ENCODE results near the gene CCN6.

The CCN6 gene

GRCh38 chr6:112114577-112115223 lies 60.8 kb downstream of the CCN6 start:
- DNase-seq (ENCODE audit: low read depth, low spot score), result no peak

DNA sequence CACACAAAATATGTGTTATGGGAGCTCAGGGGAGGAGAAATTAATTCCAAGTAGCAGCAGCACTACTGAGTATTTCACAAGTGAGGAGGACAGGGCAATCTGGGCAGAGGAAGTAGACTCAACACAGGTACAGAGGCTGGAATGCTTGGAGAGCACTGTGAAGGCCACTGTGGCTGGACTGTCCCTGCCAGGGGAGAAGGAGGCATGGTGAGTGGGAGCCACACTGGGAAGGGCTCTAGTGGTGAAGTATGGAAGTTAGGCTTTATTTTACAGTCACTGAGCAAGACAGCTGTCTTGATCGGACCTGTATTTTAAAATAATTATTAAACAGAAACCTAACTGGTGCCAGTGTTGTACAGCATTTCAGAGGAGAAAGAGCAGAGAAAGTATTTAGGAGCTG lies 62.3 kb downstream of the CCN6 start:
- DNase-seq (ENCODE audit: low read depth, low spot score), result no peak

DNA sequence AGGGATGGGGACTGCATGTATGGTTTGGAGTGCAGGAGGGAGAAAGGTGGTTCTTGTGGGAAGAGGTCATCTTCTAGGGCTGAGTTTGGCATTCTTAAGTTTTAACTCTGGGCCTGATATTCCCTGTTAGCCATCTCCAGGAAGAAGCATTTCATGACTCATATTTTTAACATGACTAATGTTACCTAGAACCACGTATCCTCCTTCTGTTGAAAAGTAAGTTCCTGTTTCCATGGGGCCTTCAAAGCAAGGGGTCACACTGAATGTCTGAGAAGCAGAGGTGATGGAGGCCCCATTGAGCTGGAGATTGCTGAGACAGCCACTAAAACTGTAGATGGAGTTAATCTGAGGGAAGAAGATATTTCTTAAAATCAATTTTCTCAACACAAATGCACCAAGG lies 63.6 kb downstream of the CCN6 start:
- no peak for DNase-seq (ENCODE audit: low read depth, low spot score)

DNA sequence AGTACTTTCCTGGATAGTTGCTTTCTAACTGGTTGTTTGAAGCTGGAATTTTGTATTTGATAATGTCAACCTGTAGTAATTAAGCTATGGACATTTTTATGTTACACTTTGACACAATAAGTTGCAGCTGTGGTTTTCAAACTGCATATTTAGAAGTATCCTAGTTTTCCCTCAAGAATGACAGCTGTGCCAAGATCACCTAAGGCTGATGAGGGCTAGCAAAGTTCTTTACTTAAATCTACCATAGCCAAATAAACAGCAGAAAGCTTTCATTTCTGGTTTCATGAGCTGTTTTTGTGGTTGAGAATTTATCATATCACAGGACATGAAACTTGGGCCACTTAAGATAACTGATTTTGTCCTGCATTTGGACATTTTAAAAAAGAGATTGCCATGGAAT lies 64.1 kb downstream of the CCN6 start:
- DNase-seq (ENCODE audit: low read depth, low spot score), result no peak
